Measurements from ENCODE around the gene WDR35.

Gene WDR35

DNA sequence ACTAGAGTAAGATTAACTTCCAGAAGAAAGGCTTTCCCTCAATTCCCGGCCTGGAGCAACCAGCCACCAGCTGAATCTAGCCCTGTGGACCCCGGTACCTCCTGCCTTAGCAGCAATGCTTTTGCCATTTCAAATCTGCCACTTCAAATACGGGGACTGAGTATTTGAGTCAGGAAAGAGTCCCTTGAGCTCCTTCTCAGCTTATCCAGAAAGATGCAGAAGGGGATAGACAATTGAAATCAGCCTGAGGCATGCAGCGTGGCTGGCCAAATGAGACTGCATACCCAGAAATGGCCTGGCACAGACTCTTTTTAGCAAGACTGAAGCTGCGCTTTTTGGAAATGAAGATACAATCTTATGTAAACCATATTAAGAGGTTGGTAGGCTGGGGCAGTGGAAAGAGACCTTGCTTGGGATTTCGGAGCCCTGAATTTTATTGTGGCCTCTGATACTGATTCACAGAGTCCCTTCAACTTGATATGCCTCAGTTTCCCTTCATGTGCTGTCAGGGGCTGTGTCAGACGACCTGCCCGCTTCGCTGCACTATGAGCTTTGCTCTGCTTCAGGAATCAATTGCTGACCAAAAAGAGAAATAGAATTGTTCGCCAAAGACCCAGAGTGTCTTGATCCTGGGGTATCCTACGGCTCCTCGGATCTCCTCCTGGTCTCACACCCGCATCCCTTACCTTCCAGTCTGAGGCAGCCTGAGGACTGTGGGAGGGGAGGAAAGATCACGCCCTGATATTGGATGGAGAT is 21.5 kb upstream of the WDR35 start:
- DNase-seq (ENCODE audit: extremely low read depth in 1 of 2, low read depth in 1 of 2), result no peak

DNA sequence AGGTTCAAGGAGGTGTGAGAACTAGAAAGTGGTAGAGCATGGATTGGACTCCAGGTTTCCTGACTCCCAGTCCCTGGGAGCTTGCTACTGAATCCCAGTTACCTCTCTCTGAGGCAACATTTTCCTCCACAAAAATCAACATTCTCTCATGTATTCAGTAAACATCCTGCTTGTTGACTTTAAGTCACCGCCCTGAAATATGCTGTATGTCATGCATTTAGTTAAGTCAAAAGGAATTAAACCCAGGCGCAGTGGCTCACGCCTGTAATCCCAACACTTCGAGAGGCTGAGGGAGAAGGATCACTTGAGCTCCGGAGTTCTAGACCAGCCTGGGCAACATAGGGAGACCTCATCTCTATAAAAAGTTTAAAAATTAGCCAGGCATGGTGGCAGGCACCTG is 18.8 kb upstream of the WDR35 start:
- DNase-seq (ENCODE audit: extremely low read depth in 1 of 2, low read depth in 1 of 2), result no peak

DNA sequence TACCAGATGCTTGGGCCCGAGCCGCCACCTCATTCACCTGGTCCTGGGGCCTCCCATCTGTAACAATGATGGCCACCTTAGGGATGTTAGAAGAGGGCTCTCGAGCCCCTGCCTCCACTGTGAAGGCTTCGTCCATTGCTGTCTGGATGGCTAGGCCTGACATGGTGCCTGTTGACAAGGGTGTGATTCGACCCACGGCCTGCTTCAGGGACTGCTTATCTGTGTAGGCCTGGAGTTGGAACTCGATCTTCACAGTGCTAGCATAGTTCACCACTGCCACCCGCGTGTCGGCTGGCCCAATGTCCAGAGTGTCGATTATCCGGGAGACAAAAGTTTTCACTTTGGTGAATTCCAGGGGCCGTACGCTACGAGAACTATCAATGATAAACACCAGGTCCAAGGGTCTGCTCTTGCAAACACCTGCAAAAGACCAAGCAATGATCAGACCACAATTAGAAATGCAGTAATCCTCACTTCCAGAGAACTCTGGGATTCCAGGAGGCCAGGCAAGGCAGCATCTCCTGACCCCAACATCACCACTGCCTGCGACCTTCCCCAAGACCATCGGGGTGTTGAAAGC is 16.1 kb upstream of the WDR35 start:
- DNase-seq (ENCODE audit: extremely low read depth in 1 of 2, low read depth in 1 of 2), result no peak

GRCh38 chr2:20005067-20005627 is 15.2 kb upstream of the WDR35 start:
- DNase-seq (ENCODE audit: extremely low read depth in 1 of 2, low read depth in 1 of 2), result no peak

GRCh38 chr2:20001361-20001863 is 11.5 kb upstream of the WDR35 start:
- no peak for DNase-seq (ENCODE audit: extremely low read depth in 1 of 2, low read depth in 1 of 2)

- no peak for DNase-seq (ENCODE audit: extremely low read depth in 1 of 2, low read depth in 1 of 2)
Measured at GRCh38 chr2:19993731-19994130, 3.8 kb upstream of the WDR35 start.

- DNase-seq (ENCODE audit: extremely low read depth in 1 of 2, low read depth in 1 of 2), result no peak
Measured at GRCh38 chr2:19991895-19992294, 2.0 kb upstream of the WDR35 start.

GRCh38 chr2:19990416-19990728 is 467 bp upstream of the WDR35 start:
- no peak for DNase-seq (ENCODE audit: extremely low read depth in 1 of 2, low read depth in 1 of 2)

DNA sequence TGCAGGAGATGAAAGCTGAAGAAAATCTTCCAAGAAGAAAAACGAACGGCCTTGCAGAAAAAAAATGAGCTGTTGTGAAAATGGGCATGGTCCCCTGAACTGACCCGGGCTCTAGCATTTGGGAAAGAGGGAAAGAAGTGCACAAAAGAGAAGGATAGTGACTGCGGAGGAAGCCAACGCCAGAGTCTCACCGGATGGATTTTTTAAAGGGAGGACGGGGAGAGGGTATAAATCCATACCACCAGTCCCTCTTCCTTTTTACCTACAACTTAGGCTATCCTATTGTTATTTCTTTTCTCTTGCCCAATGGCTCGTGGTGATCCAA is 601 bp downstream of the WDR35 start:
- DNase-seq (ENCODE audit: extremely low read depth in 1 of 2, low read depth in 1 of 2), result no peak

- DNase-seq (ENCODE audit: extremely low read depth in 1 of 2, low read depth in 1 of 2), result no peak
Measured at GRCh38 chr2:19988600-19988999, 1.3 kb downstream of the WDR35 start.

- DNase-seq (ENCODE audit: extremely low read depth in 1 of 2, low read depth in 1 of 2), result no peak
Measured at GRCh38 chr2:19987936-19988335, 2.0 kb downstream of the WDR35 start.

DNA sequence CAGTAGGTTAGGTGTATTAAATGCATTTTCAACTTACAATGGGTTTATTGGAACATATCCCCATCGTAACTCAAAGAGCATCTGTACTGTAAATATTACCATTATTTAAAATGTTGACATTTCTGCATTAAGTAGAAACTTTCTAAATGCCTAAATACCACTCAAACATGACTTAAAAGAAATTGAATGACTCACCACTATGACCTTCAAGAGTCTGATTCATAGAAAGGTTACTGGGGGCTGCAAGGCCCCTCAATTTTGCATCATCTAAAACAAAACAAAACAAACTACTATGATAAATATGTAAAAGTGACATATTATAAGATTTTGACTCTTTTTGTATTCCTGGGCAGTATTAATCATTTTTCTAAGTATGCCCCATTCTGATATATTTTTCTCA is 7.6 kb downstream of the WDR35 start:
- DNase-seq (ENCODE audit: extremely low read depth in 1 of 2, low read depth in 1 of 2), result no peak

DNA sequence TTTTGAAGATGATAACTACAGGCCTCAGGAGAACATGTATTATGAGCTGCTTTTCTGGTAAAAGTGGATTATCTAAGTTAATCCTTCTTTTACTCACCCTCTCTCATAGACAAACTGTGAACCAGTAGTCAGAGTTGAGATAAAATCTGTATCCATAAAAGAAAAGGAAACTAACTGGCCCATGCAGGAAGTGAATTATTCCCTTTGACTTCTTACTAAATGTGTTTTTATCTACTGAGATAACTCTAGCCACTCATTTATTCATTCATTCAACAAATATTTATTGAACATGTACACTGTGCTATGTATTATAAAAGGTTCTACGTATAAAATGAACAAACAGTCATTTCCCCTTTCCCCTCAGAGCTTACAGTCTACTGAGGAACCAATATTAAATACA is 10.0 kb downstream of the WDR35 start:
- DNase-seq (ENCODE audit: extremely low read depth in 1 of 2, low read depth in 1 of 2), result no peak

GRCh38 chr2:19973466-19973865 is 16.4 kb downstream of the WDR35 start:
- DNase-seq (ENCODE audit: extremely low read depth in 1 of 2, low read depth in 1 of 2), result no peak

GRCh38 chr2:19971691-19972090 is 18.2 kb downstream of the WDR35 start:
- no peak for DNase-seq (ENCODE audit: extremely low read depth in 1 of 2, low read depth in 1 of 2)

DNA sequence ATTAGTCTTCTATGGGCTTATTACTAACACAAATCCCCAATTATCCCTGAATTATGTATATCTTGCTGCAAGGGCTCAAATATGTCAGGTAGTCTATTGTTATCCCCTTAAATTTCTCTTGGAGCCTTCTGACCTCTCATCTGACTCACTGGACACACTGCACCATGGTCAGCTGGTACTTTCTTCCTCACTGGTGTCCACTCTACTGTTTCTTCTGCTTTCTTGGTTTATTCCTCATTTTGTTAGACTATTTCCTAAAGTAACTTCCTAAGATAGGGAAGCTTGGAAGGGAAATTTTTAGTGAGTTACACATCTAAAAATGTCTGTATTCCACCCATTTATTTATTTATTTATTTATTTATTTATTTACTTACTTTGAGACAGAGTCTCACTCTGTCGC is 26.5 kb downstream of the WDR35 start:
- no peak for DNase-seq (ENCODE audit: extremely low read depth in 1 of 2, low read depth in 1 of 2)

DNA sequence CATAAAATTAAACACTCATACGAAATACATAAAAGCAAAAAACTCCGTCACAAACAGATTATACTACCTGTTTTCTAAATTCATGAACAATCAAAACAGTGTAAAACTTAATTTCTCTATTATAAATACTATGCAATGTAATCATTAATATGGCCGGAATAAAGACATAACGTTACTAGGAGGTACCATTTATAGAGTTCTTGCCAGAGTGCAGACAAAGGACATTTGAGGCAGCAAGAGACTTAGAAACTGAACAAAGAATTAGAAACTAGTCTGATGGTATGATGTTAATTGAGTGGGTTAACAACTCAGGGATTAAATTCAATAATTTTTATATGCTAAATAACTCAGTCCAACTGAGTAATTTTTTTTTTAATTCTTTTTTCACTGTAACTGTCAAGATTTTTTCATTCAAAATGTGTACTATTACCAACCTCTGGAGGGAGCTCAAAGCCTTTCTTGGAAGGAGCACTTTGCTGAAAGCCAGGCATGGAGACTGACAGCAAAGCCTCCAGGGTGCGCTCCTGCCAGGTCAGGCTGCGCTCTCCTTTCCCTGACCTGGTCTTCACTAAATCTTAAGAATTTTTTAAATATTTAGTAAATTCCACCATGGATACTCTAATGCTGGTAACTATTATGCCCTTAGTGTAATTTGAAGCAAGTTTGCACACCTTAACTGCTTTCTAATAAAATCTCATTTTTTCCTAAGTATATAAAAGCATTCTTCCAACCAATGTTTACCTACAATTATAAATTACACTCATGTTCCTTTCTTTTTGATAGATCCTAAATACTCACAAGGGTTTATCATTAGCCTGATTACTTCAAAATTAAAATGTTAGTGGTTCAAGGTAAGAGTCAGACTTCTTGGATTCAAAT is 34.1 kb downstream of the WDR35 start:
- DNase-seq (ENCODE audit: extremely low read depth in 1 of 2, low read depth in 1 of 2), result peak in 1 of 2 donors; percentile 24

- no peak for DNase-seq (ENCODE audit: extremely low read depth in 1 of 2, low read depth in 1 of 2)
Measured at GRCh38 chr2:19949071-19949470, 40.8 kb downstream of the WDR35 start.

DNA sequence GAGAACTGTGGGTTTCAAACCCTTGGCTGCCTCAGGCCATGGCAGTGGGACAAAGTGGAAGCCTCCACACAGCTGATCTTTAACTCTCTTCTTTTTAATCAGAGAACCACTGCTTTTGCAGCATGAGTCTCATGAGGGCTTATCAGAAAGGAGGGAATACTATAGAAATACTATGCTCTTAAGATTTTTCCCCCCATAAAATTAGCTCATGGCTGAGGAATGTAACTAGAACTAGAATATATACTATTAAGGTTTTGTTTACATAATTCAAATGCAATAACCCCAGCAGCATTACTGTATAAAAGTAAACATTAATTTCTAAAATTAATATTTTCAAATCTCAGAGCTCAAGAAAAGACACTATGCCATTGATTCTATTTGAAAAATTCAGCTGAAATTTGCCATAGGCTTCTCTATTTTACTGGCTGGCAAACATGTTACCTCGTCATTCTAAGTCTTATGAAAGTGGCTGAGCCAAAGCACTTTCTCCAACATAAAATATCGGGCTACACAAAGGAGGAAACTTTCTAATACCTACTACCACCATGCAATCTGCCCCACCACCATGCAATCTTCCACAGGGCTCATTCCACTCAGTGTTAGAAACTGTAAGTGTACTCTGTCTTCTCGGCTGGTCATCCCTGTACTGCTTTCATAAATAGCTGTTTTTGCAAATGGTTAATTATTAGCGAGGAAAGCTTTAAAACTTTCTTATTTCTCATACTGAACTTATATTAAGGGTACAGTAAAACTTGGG is 42.5 kb downstream of the WDR35 start:
- no peak for DNase-seq (ENCODE audit: extremely low read depth in 1 of 2, low read depth in 1 of 2)

GRCh38 chr2:19944205-19944845 is 45.6 kb downstream of the WDR35 start:
- DNase-seq (ENCODE audit: extremely low read depth in 1 of 2, low read depth in 1 of 2), result no peak
